ENCODE measurements around the gene TLCD3B. TPM values are rescaled to one million over a fixed set of nuclear protein-coding genes. Genes with fewer than 3 reads are reported as not detected.

TLCD3B gene
- total and polyA plus RNA-seq, 2 of the 4 experiments (the other 2 are of a cell fraction), result 0.19 TPM; not detected in 1

- intact Hi-C loops (cut with micrococcal nuclease) (no loop called here), dilution Hi-C loops (cut with HindIII; ENCODE audit: low sequenced_read_pairs, unreplicated experiment) (no loop called here), in situ Hi-C loops (cut with MboI; ENCODE audit: low sequenced_read_pairs) (no loop called here)
- Histone ChIP-seq H2AFZ (replicated peaks; ENCODE audit: low read length, poor library complexity) (no peak overlapping the region), H3K18ac (ENCODE audit: low read depth, low read length) (no peak overlapping the region), H3K27ac (ENCODE audit: insufficient read depth, low read length) (no peak overlapping the region), H3K9me1 (ENCODE audit: insufficient read depth, low read length) (peaks cover 7% of the 10 kb centered on the region), H4K91ac (ENCODE audit: insufficient read depth, low read depth, low read length) (no peak overlapping the region), H4K5ac (ENCODE audit: low read depth, low read length) (no peak overlapping the region), H3K9me3 (ENCODE audit: control insufficient read depth, insufficient read depth, low read length) (no peaks in the 10 kb centered on the region), H3K4me2 (ENCODE audit: low read depth, low read length) (no peak overlapping the region), H2BK20ac (ENCODE audit: low read depth, low read length) (no peak overlapping the region), H3K4ac (ENCODE audit: low read depth, low read length) (no peak overlapping the region), H3K23ac (ENCODE audit: low read depth, low read length) (no peak overlapping the region), H3K56ac (ENCODE audit: extremely low read depth, insufficient read depth, low read length) (no peak overlapping the region), H4K20me1 (ENCODE audit: insufficient read depth, low read length) (no peaks in the 10 kb centered on the region; the same call in 1 of the 2 replicates), H3K27me3 (ENCODE audit: control insufficient read depth, insufficient read depth, low read length) (peaks cover 2% of the 10 kb centered on the region; the same call in 1 of the 2 replicates), H2BK5ac (ENCODE audit: low read depth, low read length, poor library complexity, severe bottlenecking) (no peak overlapping the region), H2BK120ac (ENCODE audit: low read depth, low read length) (no peak overlapping the region), H2AK5ac (ENCODE audit: low read depth, low read length) (no peak overlapping the region), H3K4me3 (ENCODE audit: insufficient read depth, low read depth, low read length) (no peak overlapping the region), H3K9ac (ENCODE audit: low read depth, low read length) (no peak overlapping the region), H3K36me3 (ENCODE audit: control insufficient read depth, insufficient read depth, low read length) (no peaks in the 10 kb centered on the region), H2BK15ac (ENCODE audit: low read depth, low read length) (no peak overlapping the region), H3K14ac (replicated peaks; ENCODE audit: low read depth, low read length) (no peak overlapping the region), H4K8ac (ENCODE audit: low read depth in 2 of 2, low read length in 2 of 2) (no peak overlapping the region), H3K79me1 (ENCODE audit: low read depth in 1 of 2, low read length in 2 of 2) (peaks cover 0 to 6% of the 10 kb centered on the region in 2 experiments; a peak in 2 of 4 replicates), H2AK9ac (replicated peaks; ENCODE audit: low read depth, low read length, poor library complexity) (no peak overlapping the region), H3K4me1 (ENCODE audit: control insufficient read depth, insufficient read depth, low read length) (no peaks in the 10 kb centered on the region)
- BruUV-seq (replicated peaks), result no TSS peak
- no CpG with 5 or more reads among the region's 1 CpG for WGBS, 2 experiments (ENCODE audit: extremely low coverage in 2 of 2, insufficient read length in 1 of 2)
- no peak for ATAC-seq (ENCODE audit: low read depth)
- DNase-seq, result no peak
- ChIA-PET POLR2A (ENCODE audit: unreplicated experiment) (no interaction called here), CTCF (no interaction called here)
- no peak for TF ChIP-seq RFX5 (IDR thresholded peaks at IDR 0.05; ENCODE audit: low read depth, low read length)
- no peak for TF ChIP-seq CTCF (conservative IDR thresholded peaks at IDR 0.05; ENCODE audit: low read depth, low read length)
- TF ChIP-seq CHD1 (IDR thresholded peaks at IDR 0.05; ENCODE audit: low read depth, low read length), result no peak
- no peak for TF ChIP-seq FOS (IDR thresholded peaks at IDR 0.05; ENCODE audit: low read depth, low read length)
- no peak for TF ChIP-seq MAZ (IDR thresholded peaks at IDR 0.05; ENCODE audit: borderline replicate concordance, low read depth, low read length)
- TF ChIP-seq RAD21 (IDR thresholded peaks at IDR 0.05; ENCODE audit: low read length), result no peak
- TF ChIP-seq RCOR1 (IDR thresholded peaks at IDR 0.05; ENCODE audit: insufficient replicate concordance, low read length), result no peak
Observed at GRCh38 chr16:30046588-30046987, 15.5 kb upstream of the TLCD3B start.
